H1 (cell line): ENCODE results near the gene NOX1. TPM values are rescaled to one million over a fixed set of nuclear protein-coding genes. Genes with fewer than 3 reads are reported as not detected.

Source experiments
- CTCF ChIA-PET: fragments of 300-600 bp; sonication (Branson Sonifier 250); formaldehyde crosslinking; loops from one replicate; lab custom pipeline; 2021; ENCODE audit not compliant: partially characterized antibody; lab: Charles Lee
- POLR2A ChIA-PET: fragments of 300-600 bp; sonication (Branson Sonifier 250); formaldehyde crosslinking; loops from one replicate; lab custom pipeline; 2021; ENCODE audit warnings: inconsistent platforms; ENCODE audit not compliant: partially characterized antibody; lab: Charles Lee
- DNase-seq, 2 experiments: peaks; one replicate each; pipeline versions ENCODE4 v3.0.0 to v3.0.0-alpha.2; 2010 to 2022; ENCODE audit warnings: low spot score in 2 of 2, low read depth in 1 of 2, mixed read lengths in 1 of 2
- FAIRE-seq: peaks from 2 replicates; lab custom pipeline; 2011; peaks lifted over from hg19 to GRCh38; lab: Jason Lieb, UNC
- H2AFZ ChIP-seq: 2 replicates; pipeline ENCODE4 v1.8.1; 2012; ENCODE audit warnings: low read length, inconsistent platforms
- H2AK5ac ChIP-seq: 2 replicates; pipeline ENCODE4 v1.6.1; 2013; ENCODE audit warnings: low read depth, low read length
- H2BK120ac ChIP-seq: replicated peaks from 2 replicates; pipeline ENCODE3; 2013; ENCODE audit warnings: low read depth, low read length, inconsistent platforms
- H2BK12ac ChIP-seq: 2 replicates; pipeline ENCODE4 v1.6.1; 2013; ENCODE audit warnings: low read depth, low read length
- H2BK15ac ChIP-seq: 2 replicates; pipeline ENCODE4 v1.6.1; 2013; ENCODE audit warnings: low read length
- H2BK20ac ChIP-seq: 2 replicates; pipeline ENCODE4 v1.6.1; 2013; ENCODE audit warnings: low read length
- H2BK5ac ChIP-seq: 2 replicates; pipeline ENCODE4 v1.6.1; 2013; ENCODE audit warnings: low read depth, low read length
- H3K14ac ChIP-seq: 2 replicates; pipeline ENCODE4 v1.6.1; 2013; ENCODE audit warnings: inconsistent platforms; ENCODE audit not compliant: insufficient read length
- H3K18ac ChIP-seq: 2 replicates; pipeline ENCODE4 v1.6.1; 2013; ENCODE audit warnings: low read length; ENCODE audit errors: extremely low read depth
- H3K23ac ChIP-seq: 2 replicates; pipeline ENCODE4 v1.6.1; 2013; ENCODE audit warnings: inconsistent platforms; ENCODE audit not compliant: insufficient read length
- H3K23me2 ChIP-seq: 2 replicates; pipeline ENCODE4 v1.6.1; 2013; ENCODE audit warnings: low read depth, low read length
- H3K27ac ChIP-seq: 2 replicates; pipeline ENCODE4 v1.6.1; 2011; ENCODE audit warnings: low read depth, low read length, inconsistent platforms
- H3K27me3 ChIP-seq, 4 experiments: replicated peaks in 1 of 4; 1 replicate in 1 of 4; 2 replicates in 3 of 4; pipeline versions ENCODE4 v1.6.1 to v1.8.1; 2011 to 2013; ENCODE audit warnings: low read length in 3 of 4, mild to moderate bottlenecking in 3 of 4, inconsistent platforms in 2 of 4, mixed read lengths in 2 of 4, moderate library complexity in 1 of 4; ENCODE audit not compliant: control insufficient read depth in 3 of 4, insufficient read depth in 3 of 4; ENCODE audit errors: extremely low read depth in 1 of 4
- H3K36me3 ChIP-seq, 4 experiments: 2 replicates each; pipeline versions ENCODE4 v1.6.1 to v1.8.1; 2011 to 2013; ENCODE audit warnings: mild to moderate bottlenecking in 4 of 4, low read length in 3 of 4, moderate library complexity in 2 of 4, control low read depth in 1 of 4, inconsistent platforms in 1 of 4; ENCODE audit not compliant: insufficient read depth in 4 of 4, control insufficient read depth in 2 of 4
- H3K4ac ChIP-seq: replicated peaks from 2 replicates; pipeline ENCODE3; 2013; ENCODE audit warnings: low read length, low read depth, mixed read lengths, inconsistent platforms; ENCODE audit not compliant: insufficient read length
- H3K4me1 ChIP-seq, 4 experiments: replicated peaks in 1 of 4; 1 replicate in 1 of 4; 2 replicates in 3 of 4; pipeline versions ENCODE4 v1.6.1 to v1.8.1; 2011 to 2013; ENCODE audit warnings: low read length in 3 of 4, inconsistent platforms in 2 of 4, mixed read lengths in 1 of 4; ENCODE audit not compliant: insufficient read depth in 4 of 4, control insufficient read depth in 3 of 4
- H3K4me2 ChIP-seq, 2 experiments: 2 replicates each; pipeline versions ENCODE4 v1.6.1 to v1.8.1; 2011 to 2013; ENCODE audit warnings: low read depth in 2 of 2, low read length in 2 of 2, control low read depth in 1 of 2, inconsistent platforms in 1 of 2, mild to moderate bottlenecking in 1 of 2; ENCODE audit not compliant: insufficient read depth in 1 of 2
- H3K4me3 ChIP-seq, 4 experiments: fragments of 200-600, 300-600 bp in 1 of 4; sonication (generic), shearing (Covaris generic), sonication (Bioruptor Twin) in 1 of 4; 2 replicates each; pipeline versions ENCODE4 v1.5.1 to v1.8.1; 2011 to 2016; ENCODE audit warnings: low read length in 4 of 4, low read depth in 3 of 4, control low read depth in 2 of 4, inconsistent platforms in 2 of 4, mild to moderate bottlenecking in 2 of 4, mixed read lengths in 1 of 4, moderate library complexity in 1 of 4; ENCODE audit not compliant: insufficient read depth in 2 of 4; ENCODE audit errors: extremely low read depth in 1 of 4
- H3K56ac ChIP-seq: replicated peaks from 2 replicates; pipeline ENCODE3; 2013; ENCODE audit warnings: low read depth, mild to moderate bottlenecking, mixed read lengths, low read length, inconsistent platforms; ENCODE audit not compliant: insufficient read length
- H3K79me1 ChIP-seq: 2 replicates; pipeline ENCODE4 v1.6.1; 2013; ENCODE audit warnings: low read depth, low read length, control low read depth
- H3K79me2 ChIP-seq, 2 experiments: 2 replicates each; pipeline versions ENCODE4 v1.6.1 to v1.8.1; 2012 to 2013; ENCODE audit warnings: low read length in 2 of 2, mild to moderate bottlenecking in 2 of 2, inconsistent platforms in 1 of 2; ENCODE audit not compliant: insufficient read depth in 2 of 2, control insufficient read depth in 1 of 2
- H3K9ac ChIP-seq, 4 experiments: replicated peaks in 1 of 4; 1 replicate in 1 of 4; 2 replicates in 3 of 4; pipeline versions ENCODE4 v1.6.1 to v1.8.1; 2011 to 2013; ENCODE audit warnings: low read depth in 3 of 4, low read length in 3 of 4, control low read depth in 2 of 4, mild to moderate bottlenecking in 2 of 4, moderate library complexity in 2 of 4, inconsistent platforms in 1 of 4; ENCODE audit errors: extremely low read depth in 1 of 4
- H3K9me3 ChIP-seq, 2 experiments: 2 replicates each; pipeline versions ENCODE4 v1.6.1 to v1.8.1; 2012 to 2013; ENCODE audit warnings: mild to moderate bottlenecking in 2 of 2, moderate library complexity in 2 of 2, control low read depth in 1 of 2, inconsistent platforms in 1 of 2, low read depth in 1 of 2, low read length in 1 of 2, mixed read lengths in 1 of 2; ENCODE audit not compliant: insufficient read depth in 2 of 2
- H4K20me1 ChIP-seq, 2 experiments: replicated peaks in 1 of 2; 2 replicates each; pipeline versions ENCODE3 to v1.8.1; 2011 to 2013; ENCODE audit warnings: inconsistent platforms in 2 of 2, low read length in 2 of 2, mild to moderate bottlenecking in 1 of 2; ENCODE audit not compliant: insufficient read depth in 2 of 2, control insufficient read depth in 1 of 2
- H4K5ac ChIP-seq: 2 replicates; pipeline ENCODE4 v1.6.1; 2013; ENCODE audit warnings: low read length, low read depth, mixed read lengths, inconsistent platforms; ENCODE audit not compliant: insufficient read length
- H4K8ac ChIP-seq: 2 replicates; pipeline ENCODE4 v1.8.0; 2013; ENCODE audit warnings: mild to moderate bottlenecking, moderate library complexity, low read length, inconsistent platforms; ENCODE audit not compliant: insufficient read depth; ENCODE audit errors: extremely low read depth
- H4K91ac ChIP-seq: replicated peaks from 2 replicates; pipeline ENCODE3; 2013; ENCODE audit warnings: low read length, mixed read lengths, inconsistent platforms; ENCODE audit not compliant: insufficient read length
- BRCA1 ChIP-seq: IDR thresholded peaks from 2 replicates; pipeline ENCODE4 v1.6.1; 2012; ENCODE audit warnings: low read depth, low read length, improper control_type of control experiment
- CBX8 ChIP-seq: fragments of 300-800, 300-1000 bp; sonication (generic); IDR thresholded peaks from 2 replicates; pipeline ENCODE4 v1.7.1; 2016; ENCODE audit warnings: low read depth, low read length, borderline replicate concordance
- CTCF ChIP-seq, 3 experiments: IDR thresholded peaks; 1 replicate in 2 of 3; 2 replicates in 1 of 3; pipeline versions ENCODE4 v1.5.1 to v1.6.1; 2011; ENCODE audit warnings: low read length in 3 of 3, mild to moderate bottlenecking in 3 of 3, inconsistent platforms in 2 of 3, low read depth in 1 of 3, moderate library complexity in 1 of 3; ENCODE audit not compliant: insufficient read depth in 1 of 3; ENCODE audit errors: control extremely low read depth in 1 of 3
- EZH2 ChIP-seq: fragments of 200-600 bp; sonication (generic); IDR thresholded peaks from 2 replicates; pipeline ENCODE4 v1.7.1; 2012; ENCODE audit warnings: low read depth, mild to moderate bottlenecking, moderate library complexity, low read length, inconsistent platforms; ENCODE audit not compliant: severe bottlenecking
- HDAC6 ChIP-seq: IDR thresholded peaks from one replicate; pipeline ENCODE4 v1.7.1; 2012; ENCODE audit warnings: low read depth, mild to moderate bottlenecking, inconsistent platforms, low read length, moderate library complexity
- SAP30 ChIP-seq: fragments of 300-600 bp; sonication (generic); IDR thresholded peaks from 2 replicates; pipeline ENCODE4 v1.7.1; 2012; ENCODE audit warnings: low read length, moderate library complexity, mild to moderate bottlenecking, inconsistent platforms; ENCODE audit not compliant: insufficient read depth, insufficient replicate concordance
- SP1 ChIP-seq: IDR thresholded peaks from 2 replicates; pipeline ENCODE4 v1.6.1; 2011; ENCODE audit warnings: low read depth, low read length
- ZNF274 ChIP-seq: IDR thresholded peaks from 2 replicates; pipeline ENCODE4 v1.7.0; 2012; ENCODE audit warnings: low read length, borderline replicate concordance; ENCODE audit errors: extremely low read depth
- WGBS, 2 experiments: shearing (Covaris generic) in 1 of 2; methylation state at CpG; one replicate each; pipeline versions ENCODE4 v1.1.6 to v1.1.7; 2013 to 2015; ENCODE audit warnings: low lambda C conversion rate in 2 of 2, mixed read lengths in 2 of 2, inconsistent platforms in 1 of 2, low coverage in 1 of 2, missing lambda C conversion rate in 1 of 2; ENCODE audit not compliant: insufficient replicate concordance in 2 of 2, insufficient coverage in 1 of 2, insufficient read length in 1 of 2; ENCODE audit errors: extremely low coverage in 1 of 2, missing lambda C conversion rate in 1 of 2; 5-methylcytosine and 5-hydroxymethylcytosine counted together
- polyA plus RNA-seq, 7 experiments: library from polyadenylated mRNA; depleted of rRNA in 3 of 7; stranded (reverse) in 5 of 7; unstranded in 2 of 7; fragments of >200 nt in 5 of 7; fragments of 200-250 nt in 2 of 7; gene quantifications; 1 replicate in 5 of 7; 2 replicates in 1 of 7; 4 replicates in 1 of 7; pipeline versions ENCODE4 v1.2.1 to v1.2.3, GENCODE V29; 2011 to 2013; ENCODE audit warnings: missing spikeins in 2 of 7, mixed read lengths in 2 of 7
- total RNA-seq: library from RNA; stranded (reverse); fragmentation: NEBNext Ultra II Directional; extraction: Animal tissue kit (Norgen Biotek cat#: 25700); gene quantifications from 2 replicates; pipeline ENCODE4 v1.2.1, GENCODE V29; 2021

Gene NOX1
- total and polyA plus RNA-seq, 2 of the 8 experiments (the other 6 are each of a cell fraction or from before 2014, with no cell fraction given) = not detected

GRCh38 chrX:100864657-100865391, 9.3 kb downstream of the NOX1 start:
- DNase-seq = no peak
- Histone ChIP-seq H2BK12ac (no peak overlapping the region), H3K36me3 (no peaks in the 10 kb centered on the region), H3K4me3 (no peak overlapping the region), H3K79me2 (no peaks in the 10 kb centered on the region), H3K14ac (no peak overlapping the region), H2BK120ac (no peak overlapping the region), H4K91ac (no peak overlapping the region), H2AK5ac (no peak overlapping the region), H4K20me1 (no peaks in the 10 kb centered on the region), H3K27me3 (no peaks in the 10 kb centered on the region), H3K4me2 (no peak overlapping the region), H3K4me1 (no peaks in the 10 kb centered on the region), H3K79me1 (no peaks in the 10 kb centered on the region), H3K18ac (no peak overlapping the region), H2AFZ (no peak overlapping the region), H3K9me3 (no peaks in the 10 kb centered on the region), H2BK20ac (no peak overlapping the region), H2BK5ac (no peak overlapping the region), H3K4ac (no peak overlapping the region), H3K27ac (no peak overlapping the region), H4K8ac (no peak overlapping the region), H3K23ac (no peak overlapping the region), H4K5ac (no peak overlapping the region), H2BK15ac (no peak overlapping the region), H3K23me2 (no peaks in the 10 kb centered on the region), H3K9ac (no peak overlapping the region), H3K56ac (no peak overlapping the region)
- WGBS, 2 experiments = 67% methylated on average over 1 of the region's 2 CpGs; no CpG with 5 or more reads in 1 of the 2 experiments
- FAIRE-seq = no peak
- POLR2A ChIA-PET = interaction anchor here (0.9 kb wide), 1 partner anchor 14 kb away, joined by 3 read pairs; no protein-coding TSS in a partner anchor
- CTCF ChIA-PET = interaction anchor here (0.6 kb wide), 1 partner anchor 409 kb away, joined by 3 read pairs; no protein-coding TSS in a partner anchor
- TF ChIP-seq CTCF (IDR thresholded peaks at IDR 0.05; ENCODE audit: control extremely low read depth in 1 of 3, insufficient read depth in 1 of 3, low read depth in 1 of 3, low read length in 3 of 3) (no peak), EZH2 (no peak), SP1 (no peak), CBX8 (no peak), HDAC6 (no peak), ZNF274 (no peak), SAP30 (no peak), BRCA1 (no peak)
